Adrenal gland (tissue), 5 donors: ENCODE results near the gene PAN3.

Experiments used
- POLR2A ChIP-seq, 2 donors: fragments of 450-650 bp; IDR thresholded peaks; one replicate each; pipeline ENCODE4 v1.6.1; 2017; ENCODE audit warnings: antibody characterized with exemption in 2 of 2, mild to moderate bottlenecking in 2 of 2, moderate library complexity in 1 of 2
- TF ChIP-seq, protein P1 (sequence below), 6 experiments: fragments of 450-650 bp in 4 of 6; fragments of 200-600 bp in 2 of 6; sonication (generic) in 1 of 6; IDR thresholded peaks; 1 replicate in 5 of 6; 2 replicates in 1 of 6; pipeline versions ENCODE4 v1.5.1 to v1.8.0; 2016 to 2021; ENCODE audit warnings: antibody characterized with exemption in 6 of 6, mild to moderate bottlenecking in 2 of 6, moderate library complexity in 1 of 6
- donor health status: DM: no; HTN: no; CAD: no.

DNA sequence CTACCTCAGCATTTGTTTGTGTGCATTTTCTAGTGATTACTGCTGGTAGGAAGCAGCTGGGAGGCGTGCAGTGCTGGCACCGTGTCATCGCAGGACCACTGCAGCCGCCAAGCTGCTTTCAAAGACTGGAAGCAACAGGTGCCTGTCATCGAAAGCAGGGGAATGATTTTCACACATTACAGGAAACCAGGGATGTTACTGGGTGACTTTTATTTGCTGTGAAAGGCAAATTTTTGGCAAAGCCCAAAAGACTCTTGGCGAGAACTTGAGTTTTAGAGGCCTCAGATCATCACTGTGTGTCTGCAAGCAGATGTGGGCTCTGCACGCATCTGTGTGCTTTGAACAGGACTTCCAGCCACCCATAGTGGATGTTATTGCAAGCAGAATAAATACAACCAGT is 180.2 kb downstream of the PAN3 start:
- TF ChIP-seq, protein P1, sequence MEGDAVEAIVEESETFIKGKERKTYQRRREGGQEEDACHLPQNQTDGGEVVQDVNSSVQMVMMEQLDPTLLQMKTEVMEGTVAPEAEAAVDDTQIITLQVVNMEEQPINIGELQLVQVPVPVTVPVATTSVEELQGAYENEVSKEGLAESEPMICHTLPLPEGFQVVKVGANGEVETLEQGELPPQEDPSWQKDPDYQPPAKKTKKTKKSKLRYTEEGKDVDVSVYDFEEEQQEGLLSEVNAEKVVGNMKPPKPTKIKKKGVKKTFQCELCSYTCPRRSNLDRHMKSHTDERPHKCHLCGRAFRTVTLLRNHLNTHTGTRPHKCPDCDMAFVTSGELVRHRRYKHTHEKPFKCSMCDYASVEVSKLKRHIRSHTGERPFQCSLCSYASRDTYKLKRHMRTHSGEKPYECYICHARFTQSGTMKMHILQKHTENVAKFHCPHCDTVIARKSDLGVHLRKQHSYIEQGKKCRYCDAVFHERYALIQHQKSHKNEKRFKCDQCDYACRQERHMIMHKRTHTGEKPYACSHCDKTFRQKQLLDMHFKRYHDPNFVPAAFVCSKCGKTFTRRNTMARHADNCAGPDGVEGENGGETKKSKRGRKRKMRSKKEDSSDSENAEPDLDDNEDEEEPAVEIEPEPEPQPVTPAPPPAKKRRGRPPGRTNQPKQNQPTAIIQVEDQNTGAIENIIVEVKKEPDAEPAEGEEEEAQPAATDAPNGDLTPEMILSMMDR (IDR thresholded peaks at IDR 0.05) = no peak
- no peak for TF ChIP-seq POLR2A (IDR thresholded peaks at IDR 0.05)
